SH-SY5Y (cell line): Measurements from ENCODE around the gene DPP10.

Source experiments
- GATA2 ChIP-seq: IDR thresholded peaks from 2 replicates; pipeline ENCODE4 v1.6.1; 2011; ENCODE audit warnings: mild to moderate bottlenecking, low read depth, low read length
- GATA3 ChIP-seq: IDR thresholded peaks from 2 replicates; pipeline ENCODE4 v1.6.1; 2011; ENCODE audit warnings: low read depth, mild to moderate bottlenecking, low read length, moderate library complexity

DPP10 gene

DNA sequence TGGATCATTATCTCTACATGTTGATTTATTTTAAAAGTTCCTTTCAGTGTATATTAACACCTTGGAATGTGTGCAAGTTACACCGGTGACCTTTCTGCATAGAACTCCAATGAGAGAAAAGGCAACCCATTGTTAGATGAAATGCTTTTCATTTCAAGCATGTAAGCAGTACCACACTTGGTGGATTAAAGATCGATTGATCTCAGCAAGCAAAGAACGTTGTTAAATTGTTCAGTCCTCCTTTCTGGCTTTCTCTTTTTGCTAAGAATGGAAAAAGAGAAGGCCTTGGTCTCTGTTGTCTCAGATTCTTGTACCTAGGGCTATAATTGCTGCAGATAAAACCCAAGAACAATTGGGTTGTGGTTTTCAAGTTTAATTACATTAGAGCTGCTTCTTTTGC, 843.0 kb downstream of the DPP10 start:
- no peak for TF ChIP-seq GATA3
- TF ChIP-seq GATA2 = no peak

DNA sequence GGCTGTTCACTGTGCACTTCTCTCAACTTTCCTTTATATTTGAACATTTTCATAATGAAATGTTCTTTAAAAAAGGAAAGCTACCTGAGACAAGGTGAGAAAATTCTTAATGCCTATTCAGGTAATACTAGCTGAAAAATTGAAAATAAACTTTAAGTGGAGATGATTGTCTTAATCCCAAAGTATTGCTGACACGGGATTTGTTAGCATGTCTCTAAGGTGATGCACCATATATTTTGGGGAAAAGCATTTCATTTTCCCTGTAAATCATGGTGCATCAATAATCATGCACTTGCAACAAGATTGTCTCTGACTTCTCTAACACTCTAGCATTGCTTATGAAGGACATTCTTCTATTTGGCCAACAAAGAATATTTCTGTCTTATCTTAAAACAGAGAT, 848.0 kb downstream of the DPP10 start:
- no peak for TF ChIP-seq GATA2

DNA sequence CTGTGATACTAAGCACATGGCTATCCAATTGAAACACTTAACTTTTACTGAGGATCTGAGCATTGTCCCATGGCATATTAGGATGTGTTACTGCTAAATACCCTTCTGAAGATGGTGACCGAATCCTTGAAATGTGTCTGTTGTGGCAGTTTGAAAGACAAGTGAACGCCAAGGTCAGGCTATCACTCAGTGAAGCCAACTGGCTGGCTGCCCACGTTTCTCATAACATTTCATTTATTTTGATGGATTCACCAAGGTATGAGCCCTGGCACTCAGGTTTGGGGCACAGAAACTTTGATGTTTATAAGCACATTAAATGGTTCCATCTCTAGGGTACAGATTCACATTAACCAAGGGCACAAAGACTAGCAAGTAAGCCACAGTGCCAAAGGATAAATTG, 850.3 kb downstream of the DPP10 start:
- no peak for TF ChIP-seq GATA3
- TF ChIP-seq GATA2 = no peak

DNA sequence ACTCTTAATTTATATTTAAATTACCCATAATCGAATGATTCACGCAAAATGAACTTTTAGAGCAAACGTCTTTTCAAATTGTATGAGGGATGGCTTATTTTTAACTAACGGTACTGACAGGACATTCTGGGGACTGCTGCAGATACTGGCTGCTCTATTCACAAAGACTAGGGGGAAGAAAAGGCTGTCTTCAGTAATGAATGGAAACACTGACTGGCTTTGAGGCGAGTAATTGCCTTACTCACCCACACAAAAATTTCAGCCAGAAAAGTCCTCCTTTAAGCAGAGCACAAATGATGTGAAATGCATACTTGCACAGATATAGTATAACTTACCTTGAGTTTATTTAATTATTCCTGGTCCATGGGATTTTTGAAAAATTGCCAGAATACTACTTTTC, 852.6 kb downstream of the DPP10 start:
- TF ChIP-seq GATA2 (no peak), GATA3 (no peak)

DNA sequence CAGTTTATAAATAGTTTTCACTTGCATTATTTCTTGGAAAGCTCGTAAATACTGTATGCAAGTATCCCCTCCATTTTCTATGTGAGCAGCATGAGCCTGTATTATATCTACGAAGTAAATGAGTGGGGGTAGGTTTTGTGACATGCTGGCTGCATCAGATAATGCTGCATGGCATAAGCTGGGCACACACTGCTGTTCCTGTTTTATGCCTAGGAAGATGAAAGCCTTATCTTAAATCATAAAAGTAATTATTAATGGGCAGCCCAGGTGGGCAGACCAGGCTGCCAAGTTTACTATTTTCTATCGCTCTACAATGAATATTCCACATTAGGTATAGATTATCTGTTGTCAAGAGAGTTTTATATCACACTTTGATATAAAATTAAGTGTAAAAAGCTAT, 854.6 kb downstream of the DPP10 start:
- TF ChIP-seq GATA2 (peak; percentile 90), GATA3 (peak; percentile 75)

DNA sequence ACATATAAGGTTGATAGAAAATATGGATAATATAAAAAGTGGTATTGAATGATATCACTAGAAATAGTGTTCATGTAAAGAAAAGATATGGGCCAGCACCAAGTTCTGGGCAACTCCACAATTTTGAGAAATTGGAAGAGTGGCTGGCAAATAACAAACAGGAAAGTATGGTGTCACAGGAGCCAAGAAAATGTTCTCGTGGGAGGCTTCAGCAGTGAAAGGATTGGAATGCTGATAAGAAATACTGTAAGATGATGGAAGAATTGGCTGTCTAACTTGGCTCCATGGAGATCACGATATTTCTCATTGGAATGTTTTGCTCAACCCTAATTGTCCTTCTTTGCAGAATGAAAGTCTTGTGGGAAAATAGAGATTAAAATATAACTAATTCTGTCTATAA, 856.8 kb downstream of the DPP10 start:
- no peak for TF ChIP-seq GATA3
- no peak for TF ChIP-seq GATA2

DNA sequence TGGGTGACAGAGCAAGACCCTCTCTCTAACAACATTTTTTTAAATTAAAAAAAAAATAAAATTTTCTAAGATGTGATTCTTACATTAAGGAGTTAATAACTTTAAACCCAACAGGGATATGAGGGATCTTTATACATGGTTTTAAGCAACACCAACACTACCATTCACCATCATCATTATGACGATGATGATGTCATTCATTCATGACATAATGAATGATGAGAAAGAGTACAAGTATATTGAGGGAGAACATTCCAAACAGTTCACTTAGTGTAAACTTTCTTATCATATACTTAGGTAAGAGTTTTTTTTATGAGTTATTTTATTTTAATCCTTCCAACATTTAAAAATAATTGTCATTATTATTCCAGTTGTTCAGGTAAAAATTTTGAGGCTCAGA, 863.3 kb downstream of the DPP10 start:
- no peak for TF ChIP-seq GATA2
- no peak for TF ChIP-seq GATA3

DNA sequence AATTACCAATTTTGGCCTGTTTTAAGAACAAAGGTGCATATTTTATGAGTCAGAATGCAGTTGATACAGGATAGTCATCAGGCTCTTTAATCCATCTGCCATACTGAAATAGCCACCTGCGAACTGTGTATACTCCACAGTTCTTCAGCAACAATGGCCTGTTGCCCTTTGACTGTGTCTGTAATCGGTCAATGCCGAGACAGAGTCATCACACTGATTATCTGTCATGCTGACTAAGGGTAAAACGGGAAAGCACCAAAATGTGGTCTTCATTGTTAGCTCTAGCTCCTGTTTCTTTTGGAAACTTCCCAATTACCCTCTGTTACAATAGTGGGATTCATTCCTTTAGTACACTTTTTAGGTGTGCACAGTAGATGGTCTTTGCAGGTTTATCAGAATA, 871.7 kb downstream of the DPP10 start:
- TF ChIP-seq GATA3 (no peak), GATA2 (no peak)

DNA sequence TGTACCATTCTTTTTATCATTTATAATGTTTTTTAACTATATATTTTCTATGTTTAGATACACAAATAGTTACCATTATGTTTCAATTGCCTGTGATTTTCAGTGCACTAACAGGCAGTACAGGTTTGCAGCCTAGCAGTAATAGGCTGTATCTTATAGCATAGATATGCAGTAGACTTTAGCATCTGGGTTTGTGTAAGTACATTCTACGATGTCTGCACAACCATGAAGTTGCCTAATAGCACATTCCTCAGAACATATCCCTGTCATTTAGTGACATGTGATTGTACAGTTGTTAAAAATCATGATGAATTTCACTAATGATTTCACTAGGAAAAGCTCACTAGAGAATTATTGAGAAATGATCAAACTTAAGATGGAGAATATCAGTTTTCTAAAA, 884.6 kb downstream of the DPP10 start:
- no peak for TF ChIP-seq GATA3
- no peak for TF ChIP-seq GATA2

DNA sequence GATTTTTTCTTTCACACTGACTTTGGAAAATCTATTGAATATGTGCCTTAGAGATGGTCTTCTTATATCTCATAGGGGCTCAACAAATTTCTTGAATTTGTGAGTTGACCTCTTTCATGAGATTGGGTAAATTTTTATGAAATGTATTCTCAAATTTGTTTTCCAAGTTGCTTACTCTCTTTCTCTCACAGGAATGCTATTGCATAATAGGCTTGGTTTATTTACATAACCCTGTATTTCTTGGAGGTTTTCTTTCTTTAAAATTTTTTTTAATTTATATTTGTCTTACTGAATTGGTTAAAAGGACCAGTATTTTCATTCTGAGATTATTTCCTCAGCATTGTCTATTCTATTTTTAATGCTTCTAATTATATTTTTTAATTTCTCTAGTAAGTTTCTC, 917.1 kb downstream of the DPP10 start:
- TF ChIP-seq GATA3 = no peak
- TF ChIP-seq GATA2 = no peak

DNA sequence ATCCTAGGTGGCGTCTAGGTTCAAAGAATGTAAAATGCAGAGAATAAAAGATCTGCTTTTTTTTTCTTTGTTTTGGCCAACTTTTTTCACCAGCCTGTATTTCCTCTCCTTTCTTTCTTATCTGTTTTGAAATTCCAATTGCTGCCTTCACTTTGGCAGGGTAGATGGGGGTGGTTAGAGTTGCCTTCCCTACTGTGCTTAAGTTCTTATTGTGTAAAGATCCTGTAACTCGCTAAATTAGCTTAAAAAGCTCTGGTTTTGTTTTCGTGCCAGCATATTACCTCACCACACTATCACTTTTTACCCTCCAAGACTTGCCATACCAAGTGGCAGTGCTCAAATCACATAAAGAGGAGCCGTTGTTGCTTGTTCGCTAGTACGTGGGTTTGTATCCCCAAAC, 921.7 kb downstream of the DPP10 start:
- no peak for TF ChIP-seq GATA3
- TF ChIP-seq GATA2 = no peak

DNA sequence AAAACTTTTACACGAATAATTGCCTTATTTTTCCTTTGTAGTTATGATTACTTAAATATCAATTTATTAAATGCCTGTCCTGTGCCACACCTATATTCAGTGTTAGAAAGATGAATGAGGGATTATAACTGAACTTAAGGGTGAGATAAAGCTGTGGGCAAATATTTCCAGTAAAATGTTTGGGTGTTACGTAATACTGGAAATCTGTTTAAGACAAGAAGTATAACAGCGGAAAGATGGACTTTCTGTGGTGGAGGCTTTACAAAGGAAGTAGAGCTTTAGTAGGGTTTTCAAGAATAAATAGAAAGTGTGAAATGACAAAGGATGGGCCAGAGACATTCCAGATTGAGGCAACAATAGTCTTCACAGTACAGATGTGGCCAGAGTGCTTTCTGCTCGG, 927.0 kb downstream of the DPP10 start:
- TF ChIP-seq GATA2 (no peak), GATA3 (no peak)

DNA sequence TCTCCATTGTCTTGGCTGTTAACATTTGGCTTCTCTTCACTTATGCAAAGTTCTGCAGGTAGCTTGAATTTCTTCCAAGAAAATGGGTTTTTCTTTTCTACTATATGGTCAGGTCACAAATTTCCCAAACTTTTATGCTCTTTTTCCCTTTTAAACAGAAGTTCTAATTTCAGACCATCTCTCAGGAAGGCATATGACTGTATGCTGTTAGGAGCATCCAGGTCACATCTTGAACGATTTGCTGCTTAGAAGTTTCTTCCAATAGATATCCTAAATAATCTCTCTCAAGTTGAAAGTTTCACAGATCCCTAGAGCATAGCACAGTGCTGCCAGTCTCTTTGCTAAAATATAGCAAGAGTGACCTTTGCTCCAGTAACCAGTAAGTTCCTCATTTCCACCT, 932.5 kb downstream of the DPP10 start:
- TF ChIP-seq GATA2 (no peak), GATA3 (no peak)

DNA sequence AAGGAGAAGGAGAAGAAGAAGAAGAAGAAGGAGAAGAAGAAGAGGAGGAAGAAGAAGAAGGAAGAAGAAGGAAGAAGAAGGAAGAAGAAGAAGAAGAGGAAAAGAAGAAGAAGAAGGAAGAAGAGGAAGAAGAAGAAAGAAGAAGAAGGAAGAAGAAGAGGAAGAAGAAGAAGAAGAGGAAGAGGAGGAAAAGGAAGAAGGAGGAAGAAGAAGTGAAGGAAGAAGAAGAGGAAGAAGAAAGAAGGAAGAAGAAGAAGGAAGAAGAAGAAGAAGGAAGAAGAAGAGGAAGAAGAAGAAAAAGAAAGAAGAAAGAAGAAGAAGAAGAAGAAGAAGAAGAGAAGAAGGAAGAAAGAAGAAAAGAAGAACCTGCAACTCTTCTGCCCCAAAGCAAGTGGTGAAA, 942.0 kb downstream of the DPP10 start:
- no peak for TF ChIP-seq GATA2
- no peak for TF ChIP-seq GATA3

DNA sequence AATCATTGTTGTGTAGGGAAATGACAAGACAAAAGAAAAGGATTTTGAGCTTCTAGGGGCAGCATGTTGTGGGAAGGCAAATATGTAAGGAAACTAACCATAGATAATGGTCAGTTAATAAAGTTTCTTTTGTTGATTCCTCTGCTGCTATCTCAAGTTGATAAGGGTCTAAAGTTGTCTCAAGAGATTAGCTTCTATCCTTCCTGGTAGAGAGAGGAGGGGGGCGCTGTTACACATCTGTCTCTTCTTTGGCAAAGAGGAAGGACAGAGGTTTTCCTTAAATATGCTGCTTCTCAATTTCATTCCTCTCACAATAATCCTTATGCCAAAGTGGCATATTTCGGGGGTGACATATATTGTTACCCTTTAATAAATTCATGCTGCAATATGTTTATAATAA, 944.0 kb downstream of the DPP10 start:
- TF ChIP-seq GATA3 (no peak), GATA2 (no peak)

DNA sequence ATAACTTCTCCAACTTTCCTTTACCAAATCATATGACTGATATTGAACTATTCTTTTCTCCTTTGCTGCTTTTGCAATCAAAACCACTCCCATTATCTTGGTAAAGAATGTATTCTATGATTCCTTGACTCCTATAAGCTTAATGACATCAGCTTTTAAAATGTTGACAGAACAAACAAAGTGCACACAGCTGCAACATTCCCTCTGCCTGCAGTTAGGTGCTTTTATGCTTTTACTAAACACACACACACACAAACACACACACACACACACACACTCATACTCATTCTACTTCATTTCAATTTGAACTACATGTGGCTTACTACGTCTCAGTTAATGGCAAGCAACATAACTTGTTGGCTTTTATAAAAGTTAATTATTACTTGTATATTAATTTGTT, 946.6 kb downstream of the DPP10 start:
- TF ChIP-seq GATA2 (no peak), GATA3 (no peak)

DNA sequence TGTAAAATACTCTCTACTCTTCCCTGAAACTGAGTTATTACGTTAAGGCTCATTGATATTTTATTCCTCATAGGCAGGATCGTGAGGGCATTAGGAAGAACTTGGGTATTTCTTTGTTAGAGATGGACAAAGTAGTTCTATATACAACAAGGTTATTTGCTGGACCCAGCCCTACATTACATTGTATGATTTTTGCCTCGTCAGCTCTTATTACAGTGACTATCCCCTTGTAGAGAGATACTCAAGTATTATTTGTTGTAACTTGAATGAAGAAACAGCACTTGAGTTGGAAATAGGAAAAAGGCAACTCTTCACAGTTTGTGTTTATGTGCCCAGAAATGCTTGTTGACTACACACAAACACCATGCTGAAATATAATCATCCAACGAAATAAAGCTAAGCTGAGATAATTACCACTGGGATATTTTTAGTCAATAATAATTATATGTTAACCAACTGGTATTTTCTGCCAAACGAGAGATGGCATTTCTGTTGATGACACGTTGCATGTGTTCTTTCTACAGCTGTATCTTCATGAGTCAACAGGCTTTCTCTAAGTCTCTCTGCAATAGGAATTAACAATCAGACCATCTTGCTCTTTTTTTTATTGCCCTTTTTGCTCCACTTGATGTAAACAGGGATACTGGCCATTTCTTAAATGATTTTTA, 947.6 kb downstream of the DPP10 start:
- TF ChIP-seq GATA3 (no peak), GATA2 (no peak)

DNA sequence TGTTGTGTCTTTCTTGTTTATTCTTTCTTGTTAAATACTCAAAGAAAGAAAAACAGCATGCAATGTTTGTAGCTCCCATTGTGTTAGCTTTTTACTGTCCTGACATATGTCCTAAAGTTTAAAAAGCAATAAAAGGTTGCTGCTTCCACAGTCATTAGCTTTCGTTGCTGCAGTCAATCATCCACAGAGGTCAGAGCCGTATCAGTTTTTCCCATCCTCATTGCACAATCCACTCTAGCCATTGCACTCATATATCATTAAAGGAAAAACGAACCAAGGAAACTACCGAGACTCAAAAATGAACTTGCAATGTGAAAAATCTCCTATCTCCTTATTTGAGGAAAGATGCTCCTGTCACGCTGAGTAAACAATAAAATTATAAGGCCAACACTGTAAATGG, 954.1 kb downstream of the DPP10 start:
- TF ChIP-seq GATA2 (no peak), GATA3 (no peak)

DNA sequence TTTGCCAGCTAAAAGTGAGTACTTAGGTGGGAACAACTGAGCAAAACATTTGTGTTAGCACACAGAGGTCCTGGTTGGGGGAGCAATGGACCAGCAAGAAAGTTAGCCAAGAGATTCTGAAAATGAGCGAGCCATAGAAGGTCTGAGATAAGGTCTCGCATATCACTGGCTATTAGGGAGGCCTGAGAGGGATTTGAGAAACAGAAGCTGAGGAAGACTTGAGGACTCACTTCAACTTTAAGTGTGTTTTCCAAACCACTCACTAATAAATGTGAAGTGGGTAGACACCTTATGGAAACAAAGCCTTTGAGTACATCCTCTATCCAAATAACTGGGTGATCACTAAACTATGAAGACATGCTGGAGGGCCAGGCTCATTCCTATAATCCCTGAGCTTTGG, 958.5 kb downstream of the DPP10 start:
- no peak for TF ChIP-seq GATA3
- TF ChIP-seq GATA2 = no peak
